Endodermal cell (in vitro differentiated cells): Measurements from ENCODE around the gene TMEM17. TPM values are rescaled to one million over a fixed set of nuclear protein-coding genes. Genes with fewer than 3 reads are reported as not detected.

Experiments used
- DNase-seq: peaks from one replicate; pipeline ENCODE4 v3.0.0-alpha.2; 2017
- H3K27ac ChIP-seq: 2 replicates; pipeline ENCODE4 v1.5.1; 2013; ENCODE audit warnings: mild to moderate bottlenecking, low read depth, low read length, moderate library complexity
- H3K27me3 ChIP-seq: 2 replicates; pipeline ENCODE4 v1.6.1; 2013; ENCODE audit warnings: mild to moderate bottlenecking, low read length, moderate library complexity; ENCODE audit not compliant: insufficient read depth, control insufficient read depth, poor library complexity, severe bottlenecking
- H3K36me3 ChIP-seq: 2 replicates; pipeline ENCODE4 v1.7.0; 2013; ENCODE audit warnings: mild to moderate bottlenecking, low read length, moderate library complexity; ENCODE audit not compliant: control insufficient read depth, insufficient read depth
- H3K4me1 ChIP-seq: one replicate; pipeline ENCODE4 v1.7.0; 2013; ENCODE audit warnings: low read length; ENCODE audit not compliant: control insufficient read depth, insufficient read depth
- H3K4me3 ChIP-seq: 2 replicates; pipeline ENCODE4 v1.5.1; 2013; ENCODE audit warnings: mild to moderate bottlenecking, low read length, moderate library complexity
- H3K9ac ChIP-seq: 2 replicates; pipeline ENCODE4 v1.6.1; 2013; ENCODE audit warnings: mild to moderate bottlenecking, low read length, moderate library complexity; ENCODE audit not compliant: poor library complexity, severe bottlenecking; ENCODE audit errors: extremely low read depth
- H3K9me3 ChIP-seq: 2 replicates; pipeline ENCODE4 v1.6.1; 2013; ENCODE audit warnings: mild to moderate bottlenecking, low read length, moderate library complexity; ENCODE audit not compliant: control insufficient read depth
- H3K27ac Mint-ChIP-seq: 2 replicates; pipeline ENCODE4 v1.8.0; 2020; ENCODE audit warnings: mixed read lengths
- H3K27me3 Mint-ChIP-seq: 2 replicates; pipeline ENCODE4 v1.8.0; 2021; ENCODE audit warnings: mild to moderate bottlenecking, mixed read lengths; ENCODE audit not compliant: insufficient read depth
- H3K36me3 Mint-ChIP-seq: 2 replicates; pipeline ENCODE4 v1.8.0; 2020; ENCODE audit warnings: low read depth, mixed read lengths
- H3K4me1 Mint-ChIP-seq: 2 replicates; pipeline ENCODE4 v1.8.0; 2020; ENCODE audit warnings: mixed read lengths
- H3K4me3 Mint-ChIP-seq: 2 replicates; pipeline ENCODE4 v1.8.0; 2020; ENCODE audit warnings: mild to moderate bottlenecking, moderate library complexity, mixed read lengths
- H3K9me3 Mint-ChIP-seq: 2 replicates; pipeline ENCODE4 v1.8.0; 2020; ENCODE audit warnings: mild to moderate bottlenecking, mixed read lengths
- CTCF ChIP-seq: fragments of 200-600 bp; sonication (generic); conservative IDR thresholded peaks from 2 replicates; pipeline ENCODE4 v1.5.0; 2021; ENCODE audit warnings: antibody characterized with exemption, mild to moderate bottlenecking
- WGBS, 2 experiments: methylation state at CpG; one replicate each; pipeline versions ENCODE4 v1.1.5 to v1.1.7; 2013; ENCODE audit warnings: missing lambda C conversion rate in 2 of 2, mixed read lengths in 1 of 2; ENCODE audit not compliant: insufficient coverage in 1 of 2, insufficient read length in 1 of 2; 5-methylcytosine and 5-hydroxymethylcytosine counted together
- total RNA-seq, 2 donors: library from RNA; stranded (reverse); fragmentation: NEBNext Ultra II Directional in 1 of 2; extraction: Animal tissue kit (Norgen Biotek cat#: 25700) in 1 of 2; gene quantifications; 2 replicates in 1 of 2; 3 replicates in 1 of 2; pipeline ENCODE4 v1.2.1, GENCODE V29; 2021

The TMEM17 gene
- total RNA-seq, 2 donors from 2014 or later, result 1.8 to 2.0 TPM

- Mint-ChIP-seq H3K27ac (no peak overlapping the region), H3K36me3 (no peaks in the 10 kb centered on the region), H3K9me3 (no peaks in the 10 kb centered on the region), H3K4me3 (no peak overlapping the region), H3K27me3 (peaks cover 2% of the 10 kb centered on the region), H3K4me1 (peaks cover 23% of the 10 kb centered on the region)
- no peaks in the 10 kb centered on the region for H3K27me3 ChIP-seq
- H3K9me3 ChIP-seq, result no peaks in the 10 kb centered on the region
- 73 to 82% methylated on average over 3 of the region's 3 CpGs for WGBS, 2 experiments
- no peak overlapping the region for H3K9ac ChIP-seq
- H3K36me3 ChIP-seq, result no peaks in the 10 kb centered on the region
- H3K4me3 ChIP-seq, result no peak overlapping the region
- no peaks in the 10 kb centered on the region for H3K4me1 ChIP-seq
- no peak overlapping the region for H3K27ac ChIP-seq
- no peak for DNase-seq
- no peak for TF ChIP-seq CTCF
Measured at GRCh38 chr2:62478093-62478580, 27.9 kb downstream of the TMEM17 start.

GRCh38 chr2:62477573-62477972 lies 28.4 kb downstream of the TMEM17 start:
- Mint-ChIP-seq H3K36me3 (no peaks in the 10 kb centered on the region), H3K27me3 (peaks cover 2% of the 10 kb centered on the region), H3K4me3 (no peak overlapping the region), H3K4me1 (peaks cover 21% of the 10 kb centered on the region), H3K9me3 (no peaks in the 10 kb centered on the region), H3K27ac (no peak overlapping the region)
- H3K27me3 ChIP-seq, result no peaks in the 10 kb centered on the region
- H3K36me3 ChIP-seq, result no peaks in the 10 kb centered on the region
- no peaks in the 10 kb centered on the region for H3K4me1 ChIP-seq
- no peaks in the 10 kb centered on the region for H3K9me3 ChIP-seq
- TF ChIP-seq CTCF, result no peak
- H3K4me3 ChIP-seq, result no peak overlapping the region
- WGBS, 2 experiments, result 95 to 96% methylated on average over 4 of the region's 4 CpGs
- no peak overlapping the region for H3K27ac ChIP-seq
- H3K9ac ChIP-seq, result no peak overlapping the region
- DNase-seq, result no peak

DNA sequence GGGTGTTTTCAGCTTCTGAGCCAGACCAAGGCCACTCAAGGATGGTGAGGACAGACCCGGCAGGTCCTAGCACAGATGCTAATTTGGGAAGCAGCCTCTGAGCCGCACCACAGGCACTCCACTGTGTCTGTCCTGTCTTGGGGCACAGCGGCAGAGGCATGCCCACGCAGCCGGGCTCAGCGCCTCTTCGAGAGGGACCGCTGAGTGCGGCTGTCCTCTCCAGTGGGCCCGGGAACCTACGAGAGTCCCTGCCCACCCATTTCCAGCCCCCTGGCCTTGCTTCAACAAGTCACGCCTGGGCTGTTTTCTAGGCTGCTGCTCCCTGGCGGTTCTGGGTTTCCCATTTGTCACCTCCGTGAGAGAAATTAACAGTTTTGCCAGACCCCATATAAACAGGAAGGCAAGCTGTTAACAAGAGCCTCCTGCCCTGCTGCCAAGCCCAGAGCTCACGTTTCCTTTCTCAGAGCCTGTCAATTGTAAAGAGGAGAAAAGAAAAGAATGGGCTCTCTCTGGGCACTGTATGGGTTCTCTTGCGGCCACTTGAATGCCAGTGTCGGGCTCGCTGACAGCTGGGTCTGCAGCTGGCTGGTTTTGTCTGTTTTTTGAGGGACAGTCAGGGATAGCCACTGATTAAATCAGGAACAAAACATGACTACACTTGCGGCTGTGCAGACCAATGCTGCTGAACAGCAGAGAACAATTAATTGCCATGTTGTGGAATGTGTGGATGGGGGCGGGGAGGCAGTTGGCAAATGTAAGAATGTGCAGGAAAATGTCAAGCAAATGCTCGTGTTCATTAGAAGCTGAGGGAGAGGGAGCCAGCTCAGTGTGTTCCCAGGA lies 30.6 kb downstream of the TMEM17 start:
- Histone ChIP-seq H3K4me3 (no peak overlapping the region), H3K4me1 (no peaks in the 10 kb centered on the region), H3K27ac (peak overlapping the region; percentile 67), H3K36me3 (no peaks in the 10 kb centered on the region), H3K9ac (no peak overlapping the region), H3K27me3 (no peaks in the 10 kb centered on the region), H3K9me3 (no peaks in the 10 kb centered on the region)
- peaks cover 8% of the 10 kb centered on the region for H3K27me3 Mint-ChIP-seq
- H3K36me3 Mint-ChIP-seq, result no peaks in the 10 kb centered on the region
- no peaks in the 10 kb centered on the region for H3K9me3 Mint-ChIP-seq
- H3K27ac Mint-ChIP-seq, result no peak overlapping the region
- WGBS, 2 experiments, result 68 to 79% methylated on average over 10 to 21 of the region's 21 CpGs
- no peak overlapping the region for H3K4me3 Mint-ChIP-seq
- peak; percentile 80 for DNase-seq
- no peak for TF ChIP-seq CTCF
- peaks cover 29% of the 10 kb centered on the region for H3K4me1 Mint-ChIP-seq
